Endothelial cell of umbilical vein (primary cell): ENCODE data around the gene SDC1. TPM values are rescaled to one million over a fixed set of nuclear protein-coding genes. Genes with fewer than 3 reads are reported as not detected.

Experiments
- BruUV-seq: library from RNA; stranded (reverse); fragments of 400-500 nt; replicated peaks from 2 replicates; lab custom pipeline; 2021; lab: Mats Ljungman, UMichigan
- CTCF ChIA-PET: fragments of 300-600, 350-600 bp; sonication (Branson Sonifier 250); formaldehyde crosslinking; loops from one replicate; lab custom pipeline; 2021; ENCODE audit warnings: antibody characterized with exemption, inconsistent platforms; lab: Charles Lee
- POLR2A ChIA-PET: fragments of 300-600, 350-600 bp; sonication (Branson Sonifier 250); formaldehyde crosslinking; loops from one replicate; lab custom pipeline; 2021; ENCODE audit warnings: antibody characterized with exemption, inconsistent platforms; lab: Charles Lee
- DNase-seq: peaks from one replicate; pipeline ENCODE4 v3.0.0-alpha.2; 2011; ENCODE audit warnings: low read depth, low spot score
- FAIRE-seq: peaks from 2 replicates; lab custom pipeline; 2011; peaks lifted over from hg19 to GRCh38; lab: Jason Lieb, UNC
- H2AFZ ChIP-seq: 2 replicates; pipeline ENCODE4 v1.6.0; 2012; ENCODE audit warnings: low read depth, low read length, control low read depth, inconsistent platforms
- H3K27ac ChIP-seq: 2 replicates; pipeline ENCODE4 v1.5.1; 2011; ENCODE audit warnings: low read depth, mild to moderate bottlenecking, control low read depth, low read length, moderate library complexity; ENCODE audit not compliant: insufficient read depth
- H3K27me3 ChIP-seq, 2 experiments: 2 replicates each; pipeline versions ENCODE4 v1.6.0 to v1.6.1; 2011; ENCODE audit warnings: low read length in 2 of 2, mixed read lengths in 1 of 2; ENCODE audit not compliant: control insufficient read depth in 2 of 2, insufficient read depth in 2 of 2
- H3K36me3 ChIP-seq, 2 experiments: 2 replicates in 1 of 2; 3 replicates in 1 of 2; pipeline ENCODE4 v1.5.1; 2011; ENCODE audit warnings: low read length in 2 of 2, mild to moderate bottlenecking in 1 of 2, moderate library complexity in 1 of 2; ENCODE audit not compliant: control insufficient read depth in 2 of 2, insufficient read depth in 2 of 2; ENCODE audit errors: extremely low read depth in 1 of 2
- H3K4me1 ChIP-seq: 3 replicates; pipeline ENCODE4 v1.5.1; 2011; ENCODE audit warnings: mild to moderate bottlenecking, low read length; ENCODE audit not compliant: control insufficient read depth, insufficient read depth; ENCODE audit errors: extremely low read depth
- H3K4me2 ChIP-seq: 2 replicates; pipeline ENCODE4 v1.6.1; 2011; ENCODE audit warnings: low read length, control low read depth, mixed read lengths; ENCODE audit not compliant: insufficient read depth
- H3K4me3 ChIP-seq, 3 experiments: fragments of 200-600 bp in 1 of 3; sonication (generic), shearing (Covaris generic) in 1 of 3; replicated peaks in 1 of 3; 2 replicates each; pipeline ENCODE4 v1.5.1; 2011 to 2016; ENCODE audit warnings: control low read depth in 3 of 3, low read length in 3 of 3, mild to moderate bottlenecking in 2 of 3, inconsistent platforms in 1 of 3, low read depth in 1 of 3, moderate library complexity in 1 of 3; ENCODE audit not compliant: insufficient read depth in 1 of 3
- H3K79me2 ChIP-seq: 2 replicates; pipeline ENCODE4 v1.6.0; 2012; ENCODE audit warnings: low read length, inconsistent platforms; ENCODE audit not compliant: control insufficient read depth, insufficient read depth
- H3K9ac ChIP-seq: replicated peaks from 2 replicates; pipeline ENCODE3; 2011; ENCODE audit warnings: low read length, control low read depth; ENCODE audit not compliant: insufficient read depth; ENCODE audit errors: extremely low read depth
- H3K9me1 ChIP-seq: replicated peaks from 3 replicates; pipeline ENCODE4 v1.6.0; 2011; ENCODE audit warnings: mild to moderate bottlenecking, low read length; ENCODE audit not compliant: control insufficient read depth, insufficient read depth; ENCODE audit errors: extremely low read depth
- H3K9me3 ChIP-seq: replicated peaks from 2 replicates; pipeline ENCODE4 v1.5.1; 2012; ENCODE audit warnings: low read length, inconsistent platforms; ENCODE audit not compliant: control insufficient read depth, insufficient read depth
- H4K20me1 ChIP-seq: replicated peaks from 2 replicates; pipeline ENCODE3; 2011; ENCODE audit warnings: mild to moderate bottlenecking, low read length; ENCODE audit not compliant: control insufficient read depth, insufficient read depth; ENCODE audit errors: extremely low read depth
- CTCF ChIP-seq, 2 donors: IDR thresholded peaks; 1 replicate in 1 of 2; 2 replicates in 1 of 2; pipeline ENCODE4 v1.5.1; 2011; ENCODE audit warnings: low read length in 2 of 2, mild to moderate bottlenecking in 2 of 2, moderate library complexity in 2 of 2, control low read depth in 1 of 2, inconsistent platforms in 1 of 2, low read depth in 1 of 2; ENCODE audit not compliant: insufficient read depth in 1 of 2; ENCODE audit errors: extremely low read depth in 1 of 2
- EZH2 ChIP-seq: IDR thresholded peaks from 2 replicates; pipeline ENCODE4 v1.6.1; 2012; ENCODE audit warnings: borderline replicate concordance, low read depth, mild to moderate bottlenecking, moderate library complexity, low read length, inconsistent platforms; ENCODE audit not compliant: severe bottlenecking
- FOS ChIP-seq: IDR thresholded peaks from 2 replicates; pipeline ENCODE4 v1.6.1; 2011; ENCODE audit warnings: mild to moderate bottlenecking, low read length, moderate library complexity, borderline replicate concordance; ENCODE audit not compliant: insufficient read depth
- JUN ChIP-seq: IDR thresholded peaks from 2 replicates; pipeline ENCODE4 v1.6.1; 2011; ENCODE audit warnings: borderline replicate concordance, low read depth; ENCODE audit not compliant: insufficient read length, insufficient read depth
- MAX ChIP-seq: IDR thresholded peaks from 2 replicates; pipeline ENCODE4 v1.6.1; 2011; ENCODE audit not compliant: insufficient read depth, insufficient read length
- MYC ChIP-seq: IDR thresholded peaks from one replicate; pipeline ENCODE4 v1.6.1; 2011; ENCODE audit warnings: mild to moderate bottlenecking, low read depth, low read length
- POLR2AphosphoS5 ChIP-seq: IDR thresholded peaks from 2 replicates; pipeline ENCODE4 v1.6.1; 2012; ENCODE audit warnings: low read depth, mild to moderate bottlenecking, control low read depth, low read length, moderate library complexity; ENCODE audit not compliant: insufficient read depth
- dilution Hi-C: fragments of 300-500 bp; cut with MboI; formaldehyde crosslinking; loops from one replicate; pipeline ENCODE4 v1.15.0; 2019; ENCODE audit warnings: low sequenced_read_pairs; ENCODE audit not compliant: extremely low pct_ligation_motif_present
- intact Hi-C: fragments of 100-400 bp; cut with micrococcal nuclease; formaldehyde crosslinking; loops from one replicate; pipeline ENCODE4 v1.10.0; 2022
- polyA plus RNA-seq, 4 experiments: library from polyadenylated mRNA; depleted of rRNA in 3 of 4; stranded (reverse) in 3 of 4; unstranded in 1 of 4; fragments of >200 nt; gene quantifications; 2 replicates each; pipeline versions ENCODE4 v1.2.1 to v1.2.3, GENCODE V29; 2011 to 2012; ENCODE audit warnings: missing spikeins in 1 of 4
- total RNA-seq: library from RNA; stranded (reverse); gene quantifications from 2 replicates; pipeline ENCODE4 v1.2.3, GENCODE V29; 2021

Gene SDC1
- total and polyA plus RNA-seq, 2 donors (not counting 3 experiments of a cell fraction or from before 2014, with no cell fraction given): 3.2 to 4.0 TPM

- BruUV-seq: no TSS peak
- FAIRE-seq: no peak
- Histone ChIP-seq H3K4me2 (no peak overlapping the region), H3K4me3 (no peak overlapping the region), H3K36me3 (no peaks in the 10 kb centered on the region), H2AFZ (peak overlapping the region; percentile 47), H4K20me1 (no peaks in the 10 kb centered on the region), H3K4me1 (peaks cover 3% of the 10 kb centered on the region), H3K27me3 (peaks cover 0 to 3% of the 10 kb centered on the region in 2 experiments), H3K79me2 (no peaks in the 10 kb centered on the region), H3K9ac (no peak overlapping the region), H3K9me3 (no peaks in the 10 kb centered on the region), H3K9me1 (no peaks in the 10 kb centered on the region), H3K27ac (no peak overlapping the region)
- DNase-seq: no peak
- no peak for TF ChIP-seq MYC
- no peak for TF ChIP-seq POLR2AphosphoS5
- TF ChIP-seq EZH2: no peak
- TF ChIP-seq JUN: no peak
- TF ChIP-seq FOS: no peak
- TF ChIP-seq MAX: no peak
- TF ChIP-seq CTCF (IDR thresholded peaks at IDR 0.05; ENCODE audit: extremely low read depth in 1 of 2, insufficient read depth in 1 of 2, low read depth in 1 of 2, low read length in 2 of 2): no peak
- POLR2A ChIA-PET: no interaction called here
- CTCF ChIA-PET: interaction anchor here (0.6 to 1.5 kb wide), 3 partner anchors 21 to 40 kb away, joined by 3 to 4 read pairs (median 3); no protein-coding TSS in a partner anchor
- dilution Hi-C loops (no loop called here), intact Hi-C loops (no loop called here)
Observed at GRCh38 chr2:20169796-20170703, 54.9 kb downstream of the SDC1 start.
